NCI-H69 (cell line): ENCODE results near the gene RBM8A.

Experiments
- DNase-seq: peaks from one replicate; lab custom pipeline; 2025; lab: John Stamatoyannopoulos, UW

The RBM8A gene

DNA sequence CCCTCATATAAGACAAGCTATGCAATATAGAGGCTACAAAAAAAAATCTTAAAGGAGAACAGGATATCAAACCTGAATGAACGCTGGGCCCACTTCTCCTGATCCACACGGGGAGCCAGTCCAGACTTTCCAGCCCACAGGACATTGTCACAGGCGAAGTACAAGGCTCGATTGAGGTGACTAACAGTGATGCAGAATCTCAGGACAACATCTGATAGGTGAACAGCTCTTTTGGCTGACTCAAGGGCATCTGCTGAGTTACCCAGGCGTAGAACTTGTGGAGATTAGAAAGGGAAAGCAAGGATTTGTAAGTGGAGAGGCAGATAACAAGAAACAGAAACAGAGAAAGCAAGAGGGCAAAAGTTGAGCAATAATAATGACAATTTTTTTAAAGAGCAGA, 10.5 kb downstream of the RBM8A start:
- no peak for DNase-seq

GRCh38 chr1:145912128-145912641, 15.1 kb downstream of the RBM8A start:
- no peak for DNase-seq

GRCh38 chr1:145908653-145909052, 18.6 kb downstream of the RBM8A start:
- no peak for DNase-seq

DNA sequence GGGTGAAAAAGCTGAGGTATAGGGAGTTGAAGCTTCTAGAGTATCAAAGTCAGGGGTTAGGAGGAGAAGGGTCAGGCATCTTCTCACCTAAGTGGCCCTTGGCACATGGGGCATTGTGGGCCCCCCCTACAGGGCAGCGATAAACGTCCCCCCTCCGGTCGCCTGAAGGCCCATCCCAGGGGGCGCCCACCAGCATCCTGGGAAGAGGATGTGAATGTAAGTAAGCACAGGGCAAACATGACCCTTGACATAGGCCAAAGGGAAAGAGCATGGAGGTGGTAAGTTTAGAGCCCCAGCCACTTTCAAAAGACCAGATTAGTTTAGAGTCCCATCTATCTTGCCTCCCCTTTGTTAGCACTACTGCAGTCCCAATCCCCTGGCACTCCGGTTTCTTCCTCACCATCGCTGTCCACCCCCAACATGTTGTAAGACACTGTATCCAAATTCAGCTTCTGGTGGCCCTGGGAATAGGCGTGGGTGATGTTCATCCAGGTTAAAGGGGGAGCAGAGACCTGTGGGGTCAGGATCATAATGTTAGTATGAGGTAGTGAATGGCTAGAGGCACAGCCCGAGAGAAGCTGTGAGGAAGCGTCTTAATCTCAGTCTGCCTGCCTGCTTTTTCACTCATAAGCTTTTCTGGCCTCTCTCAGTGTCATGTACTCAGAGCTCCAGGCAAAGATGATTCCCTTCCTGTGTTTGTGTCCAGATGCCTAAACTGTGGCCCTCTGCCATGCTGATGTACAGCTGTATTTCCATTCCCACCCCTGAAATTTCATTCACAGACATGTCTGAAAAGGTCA, 20.1 kb downstream of the RBM8A start:
- no peak for DNase-seq

GRCh38 chr1:145901312-145902021, 25.8 kb downstream of the RBM8A start:
- no peak for DNase-seq

GRCh38 chr1:145898756-145899155, 28.5 kb downstream of the RBM8A start:
- no peak for DNase-seq

DNA sequence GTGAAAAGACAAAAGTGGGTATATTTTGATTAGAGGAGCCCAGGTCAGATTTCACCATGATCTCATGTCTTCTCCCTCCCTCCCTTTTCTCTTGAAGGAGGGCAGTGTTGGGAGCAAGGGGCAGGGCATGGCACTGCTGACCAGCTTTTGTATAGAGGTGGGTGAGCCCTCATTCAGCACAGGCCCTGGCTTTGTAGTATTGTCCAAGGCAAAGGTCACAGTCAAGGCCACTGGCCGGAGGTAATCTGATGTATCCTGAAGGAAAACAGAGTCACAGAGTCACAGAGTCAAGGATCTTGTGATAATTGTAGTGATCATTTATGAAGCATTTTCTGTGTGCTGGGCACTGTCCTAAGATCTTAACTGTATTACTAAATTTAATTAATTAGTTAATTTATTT, 29.3 kb downstream of the RBM8A start:
- DNase-seq, result no peak

- DNase-seq, result no peak
Observed at GRCh38 chr1:145895471-145895870, 31.8 kb downstream of the RBM8A start.

- DNase-seq, result no peak
Observed at GRCh38 chr1:145893306-145894055, 33.8 kb downstream of the RBM8A start.

- DNase-seq, result peak; percentile 84
Observed at GRCh38 chr1:145892486-145893087, 34.7 kb downstream of the RBM8A start.

DNA sequence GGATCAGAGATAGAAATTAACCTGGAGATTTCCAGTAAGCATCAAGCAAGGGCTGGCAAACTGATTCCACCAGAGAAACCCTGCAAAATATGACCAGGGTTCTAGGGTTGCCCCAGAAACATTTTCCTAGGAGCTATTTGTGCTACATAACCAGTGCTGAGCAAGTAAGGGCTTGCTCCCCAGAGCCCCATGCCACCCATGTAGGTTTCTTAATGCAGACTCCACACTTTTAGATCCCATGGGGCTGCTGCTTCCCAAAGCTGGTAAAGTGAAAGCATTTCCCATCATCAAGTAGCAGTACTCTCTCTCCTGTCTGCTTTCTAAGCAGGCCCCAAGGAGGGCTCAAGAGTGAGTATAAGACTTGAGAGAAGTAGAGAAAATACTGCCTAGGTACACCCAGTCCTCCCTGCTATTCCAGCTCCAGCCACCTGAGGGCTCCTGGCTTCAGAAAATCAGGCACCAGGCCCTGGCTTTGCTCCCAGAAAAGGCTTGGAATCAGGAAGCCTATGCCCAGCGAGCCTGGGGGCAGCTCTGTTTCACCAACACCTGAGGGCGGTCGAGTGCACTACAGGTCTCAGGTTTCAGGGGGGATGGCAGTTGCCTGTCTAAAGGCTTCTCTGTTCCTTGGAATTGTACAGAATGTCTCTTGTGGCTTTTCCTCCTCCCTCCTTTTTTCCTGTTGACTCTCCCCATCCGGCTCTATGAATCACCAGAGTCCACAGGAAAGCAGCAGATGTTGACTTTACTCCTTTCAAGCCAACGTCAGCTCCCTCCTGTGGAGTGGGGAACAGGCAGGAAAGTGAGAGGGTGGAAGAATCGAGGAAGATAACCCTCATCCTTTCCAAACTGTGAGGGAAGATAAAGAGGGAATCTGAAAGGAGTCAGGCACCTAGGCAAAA, 35.4 kb downstream of the RBM8A start:
- peak; percentile 100 for DNase-seq

GRCh38 chr1:145891143-145891542, 36.1 kb downstream of the RBM8A start:
- DNase-seq, result peak; percentile 90

GRCh38 chr1:145889722-145890121, 37.6 kb downstream of the RBM8A start:
- DNase-seq, result peak; percentile 92

DNA sequence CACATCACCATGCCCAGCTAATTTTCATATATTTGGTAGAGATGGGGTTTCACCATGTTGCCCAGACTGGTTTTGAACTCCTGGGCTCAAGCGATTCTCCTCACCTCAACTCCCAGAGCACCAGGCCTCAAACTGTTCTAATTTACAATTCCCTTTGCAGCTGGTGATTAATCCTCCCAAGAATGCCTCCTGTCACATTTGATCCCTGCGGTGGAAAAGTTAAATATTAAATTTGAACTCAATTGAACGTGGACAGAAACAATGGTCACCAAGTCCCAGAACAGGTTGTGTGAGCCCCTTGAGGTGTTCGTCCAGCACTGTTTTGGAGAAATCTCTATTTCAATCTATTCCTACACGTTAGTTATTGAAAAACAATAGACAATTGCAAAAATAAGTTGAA, 39.7 kb downstream of the RBM8A start:
- no peak for DNase-seq

- DNase-seq, result no peak
Observed at GRCh38 chr1:145886816-145887215, 40.5 kb downstream of the RBM8A start.

- DNase-seq, result peak; percentile 48
Observed at GRCh38 chr1:145886390-145886789, 40.9 kb downstream of the RBM8A start.

- DNase-seq, result peak; percentile 93
Observed at GRCh38 chr1:145885738-145886287, 41.5 kb downstream of the RBM8A start, which contains the start of gene ANKRD35. TSS of gene ANKRD35 (minus strand) at chr1:145885866. CDS start at chr1:145885758, 108 bp downstream.

DNA sequence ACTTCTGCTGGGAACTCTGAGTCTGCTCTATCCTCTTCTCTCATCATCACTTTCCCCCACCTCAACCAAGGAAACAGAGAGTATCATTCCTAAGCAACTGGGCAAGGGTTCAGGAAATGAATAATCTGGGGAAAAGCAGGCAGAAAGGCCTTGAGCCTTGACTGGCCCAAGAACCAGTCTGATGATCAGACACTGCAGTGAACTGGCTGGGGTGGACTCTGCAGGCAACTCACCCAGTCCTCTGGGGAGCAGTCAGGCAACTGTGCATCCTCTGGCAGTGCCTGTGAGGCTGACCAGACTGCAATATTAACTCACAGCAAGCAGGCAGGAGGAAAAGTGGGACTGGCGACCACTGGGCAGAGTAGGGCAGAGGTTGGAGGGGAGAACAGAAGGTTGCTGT, 42.6 kb downstream of the RBM8A start:
- peak; percentile 35 for DNase-seq

GRCh38 chr1:145879775-145880174, 47.5 kb downstream of the RBM8A start:
- peak; percentile 100 for DNase-seq

DNA sequence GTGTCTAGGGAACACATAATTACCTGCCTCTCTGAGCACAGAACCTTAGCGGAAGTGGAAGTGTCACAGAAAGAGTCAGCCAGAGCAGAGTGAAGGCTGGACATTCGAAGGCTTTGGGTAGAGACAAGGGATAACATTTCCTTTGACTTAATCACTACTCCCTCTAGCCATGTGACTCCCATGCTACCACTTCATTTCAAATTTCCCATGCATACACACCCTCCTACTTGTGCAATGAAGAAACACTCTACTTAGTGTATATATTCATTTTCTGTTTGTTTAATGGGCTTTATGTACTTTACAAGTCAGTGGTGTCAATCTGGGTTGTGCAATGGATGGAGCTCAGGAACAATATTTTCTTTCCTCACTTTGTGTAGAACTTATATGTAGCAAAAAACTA, 48.6 kb downstream of the RBM8A start:
- DNase-seq, result no peak
